SH-SY5Y (cell line): ENCODE data around the gene PRXL2B.

ENCODE experiments used
- GATA2 ChIP-seq: IDR thresholded peaks from 2 replicates; pipeline ENCODE4 v1.6.1; 2011; ENCODE audit warnings: mild to moderate bottlenecking, low read depth, low read length
- GATA3 ChIP-seq: IDR thresholded peaks from 2 replicates; pipeline ENCODE4 v1.6.1; 2011; ENCODE audit warnings: low read depth, mild to moderate bottlenecking, low read length, moderate library complexity

DNA sequence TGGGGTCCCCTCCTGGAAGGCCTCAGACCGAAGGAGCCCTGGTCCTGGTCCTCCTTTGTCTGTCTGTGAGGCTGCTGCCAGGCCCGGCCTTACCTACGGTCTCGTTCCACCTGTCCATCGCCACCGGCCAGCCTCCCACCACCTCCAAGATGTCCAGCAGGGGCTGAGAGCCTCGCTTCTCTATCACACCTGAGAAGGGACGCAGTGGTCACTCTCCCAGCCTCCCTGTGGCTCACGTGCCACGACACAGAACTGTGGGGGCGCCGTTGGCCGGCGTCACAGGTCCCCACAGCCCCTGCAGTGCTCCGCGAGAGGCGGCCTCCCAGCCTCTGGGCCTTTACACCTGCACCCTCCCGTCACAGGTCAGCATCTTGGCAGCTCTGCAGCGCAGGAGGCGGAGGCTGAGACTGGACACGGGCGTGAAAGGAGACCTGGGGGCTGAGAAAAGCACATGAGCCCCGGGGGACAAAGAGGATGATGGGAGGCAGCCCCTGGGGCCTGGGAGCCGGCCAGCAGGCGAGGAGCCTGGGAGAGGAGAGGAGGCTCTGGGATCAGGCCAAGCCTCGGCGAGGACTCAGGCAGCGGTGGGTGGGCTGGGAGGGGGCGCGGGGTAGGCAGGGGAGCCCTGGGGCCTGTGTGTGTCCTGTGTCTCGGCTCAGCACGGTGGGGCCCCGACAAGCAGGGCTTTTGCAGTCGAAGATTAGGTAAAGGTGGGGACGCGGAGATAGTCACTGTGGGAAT is 20.5 kb downstream of the PRXL2B start:
- TF ChIP-seq GATA2 (no peak), GATA3 (no peak)
